ENCODE measurements around the gene GDPGP1. TPM values are rescaled to one million over a fixed set of nuclear protein-coding genes. Genes with fewer than 3 reads are reported as not detected.

The GDPGP1 gene
- total RNA-seq, 1 experiment from 2014 or later = 15.4 TPM

- intact Hi-C loops (cut with micrococcal nuclease) = no loop called here
- DNase-seq (ENCODE audit: low read depth, low spot score) = no peak
- H3K27me3 ChIP-seq (ENCODE audit: insufficient read depth, low read length) = no peaks in the 10 kb centered on the region
- peaks cover 2% of the 10 kb centered on the region; the same call in 1 of the 2 replicates for H3K79me2 ChIP-seq (ENCODE audit: insufficient read depth, low read length)
- POLR2A ChIA-PET = no interaction called here
- no peaks in the 10 kb centered on the region for H4K20me1 ChIP-seq (ENCODE audit: insufficient read depth)
- no peak overlapping the region for H2AFZ ChIP-seq (ENCODE audit: low read depth, low read length, poor library complexity, severe bottlenecking)
- peaks cover 29 to 57% of the 10 kb centered on the region in 2 experiments for H3K4me1 ChIP-seq (ENCODE audit: control insufficient read depth in 1 of 2, insufficient read depth in 2 of 2, low read length in 2 of 2)
- no peaks in the 10 kb centered on the region for H3K9me2 ChIP-seq (ENCODE audit: insufficient read depth)
- CTCF ChIA-PET = no interaction called here
- no peak overlapping the region for H3K27ac ChIP-seq (ENCODE audit: low read depth, low read length)
- no peaks in the 10 kb centered on the region for H3K36me3 ChIP-seq (ENCODE audit: control insufficient read depth in 1 of 2, insufficient read depth in 2 of 2, low read length in 2 of 2)
- no peak for TF ChIP-seq EZH2 (IDR thresholded peaks at IDR 0.05)
- TF ChIP-seq SRF (IDR thresholded peaks at IDR 0.05; ENCODE audit: low read depth) = no peak
- no peak for TF ChIP-seq MAX (IDR thresholded peaks at IDR 0.05)
- no peak for TF ChIP-seq EZH2phosphoT487 (IDR thresholded peaks at IDR 0.05; ENCODE audit: borderline replicate concordance)
- no peak for TF ChIP-seq FOSL1 (IDR thresholded peaks at IDR 0.05; ENCODE audit: low read depth)
- TF ChIP-seq SP1 (IDR thresholded peaks at IDR 0.05; ENCODE audit: low read depth) = no peak
- no peak for TF ChIP-seq CTCF (IDR thresholded peaks at IDR 0.05 in 2 of 3, conservative IDR thresholded peaks at IDR 0.05 in 1 of 3; ENCODE audit: borderline replicate concordance in 1 of 3, insufficient read depth in 1 of 3, low read depth in 2 of 3, low read length in 2 of 3)
- TF ChIP-seq POLR2A (IDR thresholded peaks at IDR 0.05; ENCODE audit: borderline replicate concordance, extremely low read depth, insufficient read depth, insufficient read length) = no peak
- TF ChIP-seq ZBTB33 (IDR thresholded peaks at IDR 0.05; ENCODE audit: extremely low read depth, insufficient replicate concordance, low read length) = no peak
- TF ChIP-seq REST (IDR thresholded peaks at IDR 0.05; ENCODE audit: low read depth) = no peak
- no peak for TF ChIP-seq CEBPB (IDR thresholded peaks at IDR 0.05; ENCODE audit: low read depth)
- no peak for TF ChIP-seq ZFX (IDR thresholded peaks at IDR 0.05)
- no peak for TF ChIP-seq ELF1 (IDR thresholded peaks at IDR 0.05; ENCODE audit: borderline replicate concordance, low read depth)
- no peak for TF ChIP-seq RAD21 (IDR thresholded peaks at IDR 0.05; ENCODE audit: low read depth)
- no peak for TF ChIP-seq SIN3A (IDR thresholded peaks at IDR 0.05; ENCODE audit: low read depth)
- TF ChIP-seq ATF3 (IDR thresholded peaks at IDR 0.05) = no peak
- no peak for TF ChIP-seq ZNF274 (IDR thresholded peaks at IDR 0.05; ENCODE audit: low read depth, low read length)
- TF ChIP-seq POLR2AphosphoS5 (IDR thresholded peaks at IDR 0.05; ENCODE audit: low read depth, low read length) = no peak
- no peak for TF ChIP-seq CBX3 (IDR thresholded peaks at IDR 0.05; ENCODE audit: low read depth)
- no peak for ATAC-seq
- H3K4me2 ChIP-seq (ENCODE audit: low read length) = no peak overlapping the region
- no peak overlapping the region for H3K9ac ChIP-seq (ENCODE audit: low read length)
- no peaks in the 10 kb centered on the region for H3K9me3 ChIP-seq (ENCODE audit: control insufficient read depth in 1 of 2, insufficient read depth in 1 of 2, low read depth in 1 of 2, low read length in 2 of 2)
- H3K4me3 ChIP-seq (replicated peaks in 1 of 2; ENCODE audit: low read depth in 1 of 2, low read length in 2 of 2) = no peak overlapping the region
- no TSS peak for BruUV-seq (replicated peaks)
- RAD21 ChIA-PET (ENCODE audit: low non-redundant PET in 1 of 2, low total read pairs in 2 of 2, uncharacterized antibody in 2 of 2, unreplicated experiment in 2 of 2) = no interaction called here
Measured at GRCh38 chr15:90194655-90195054, 39.4 kb upstream of the GDPGP1 start.

Data from HCT116 (cell line).